HAP-1 (cell line): ENCODE data around the gene TNP2.
"Not testable (repeated sequence)": the region's sequence is repeated elsewhere in the genome, so short reads cannot be mapped to it uniquely, and the experiment has no call there.

Experiments
- DNase-seq, 2 experiments: peaks; one replicate each; pipeline ENCODE4 v3.0.0-alpha.2; 2016 to 2020; ENCODE audit warnings: low spot score in 2 of 2
- H3K27me3 ChIP-seq: fragments of 250-450 bp; sonication (Bioruptor Pico); 2 replicates; pipeline ENCODE4 v1.5.1; 2020; ENCODE audit warnings: low read depth, mild to moderate bottlenecking, moderate library complexity
- H3K36me3 ChIP-seq: fragments of 250-450 bp; sonication (Bioruptor Pico); replicated peaks from 2 replicates; pipeline ENCODE4 v1.5.1; 2020; ENCODE audit warnings: mild to moderate bottlenecking
- H3K4me1 ChIP-seq: fragments of 250-450 bp; sonication (Bioruptor Pico); 2 replicates; pipeline ENCODE4 v1.5.1; 2020; ENCODE audit warnings: mild to moderate bottlenecking
- H3K4me3 ChIP-seq: fragments of 250-450 bp; sonication (Bioruptor Pico); 2 replicates; pipeline ENCODE4 v1.5.1; 2020; ENCODE audit warnings: mild to moderate bottlenecking, moderate library complexity
- H3K9me3 ChIP-seq: fragments of 250-450 bp; sonication (Bioruptor Pico); 2 replicates; pipeline ENCODE4 v1.5.1; 2020; ENCODE audit warnings: mild to moderate bottlenecking, moderate library complexity
- in situ Hi-C: fragments of 300-500 bp; cut with MboI; formaldehyde crosslinking; loops from 3 replicates; pipeline ENCODE4 v1.14.3; 2020; ENCODE audit warnings: low sequenced_read_pairs, inconsistent platforms, mixed read lengths

TNP2 gene

GRCh38 chr16:11225677-11226549 is 43.2 kb downstream of the TNP2 start:
- Histone ChIP-seq H3K36me3 (no peaks in the 10 kb centered on the region), H3K9me3 (no peaks in the 10 kb centered on the region), H3K27me3 (no peaks in the 10 kb centered on the region), H3K4me3 (no peak overlapping the region), H3K4me1 (no peaks in the 10 kb centered on the region)
- in situ Hi-C loops = no loop called here
- no peak for DNase-seq

- H3K27me3 ChIP-seq = no peaks in the 10 kb centered on the region
- no peaks in the 10 kb centered on the region for H3K9me3 ChIP-seq
- no peak for DNase-seq
- in situ Hi-C loops = no loop called here
- H3K4me3 ChIP-seq = no peak overlapping the region
- H3K36me3 ChIP-seq = no peaks in the 10 kb centered on the region
- no peaks in the 10 kb centered on the region for H3K4me1 ChIP-seq
Observed at GRCh38 chr16:11224894-11225676, 44.0 kb downstream of the TNP2 start.

GRCh38 chr16:11224096-11224893 is 44.8 kb downstream of the TNP2 start:
- no peak for DNase-seq
- no peaks in the 10 kb centered on the region for H3K27me3 ChIP-seq
- H3K36me3 ChIP-seq = no peaks in the 10 kb centered on the region
- H3K9me3 ChIP-seq = no peaks in the 10 kb centered on the region; the same call in 1 of the 2 replicates
- no peaks in the 10 kb centered on the region for H3K4me1 ChIP-seq
- in situ Hi-C loops = no loop called here
- no peak overlapping the region for H3K4me3 ChIP-seq

GRCh38 chr16:11220507-11220906 is 48.6 kb downstream of the TNP2 start:
- DNase-seq, H3K4me1 ChIP-seq, H3K27me3 ChIP-seq, H3K36me3 ChIP-seq, in situ Hi-C loops, H3K4me3 ChIP-seq: not testable (repeated sequence)
- H3K9me3 ChIP-seq = peaks cover 17% of the 10 kb centered on the region

GRCh38 chr16:11219178-11219577 is 49.9 kb downstream of the TNP2 start:
- Histone ChIP-seq H3K36me3 (no peaks in the 10 kb centered on the region), H3K27me3 (no peaks in the 10 kb centered on the region), H3K4me3 (no peak overlapping the region), H3K4me1 (no peaks in the 10 kb centered on the region), H3K9me3 (peaks cover 17% of the 10 kb centered on the region)
- DNase-seq = no peak
- in situ Hi-C loops = no loop called here

- H3K36me3 ChIP-seq = no peaks in the 10 kb centered on the region
- H3K4me1 ChIP-seq = no peaks in the 10 kb centered on the region
- DNase-seq = no peak
- in situ Hi-C loops = no loop called here
- H3K4me3 ChIP-seq = no peak overlapping the region
- peaks cover 17% of the 10 kb centered on the region for H3K9me3 ChIP-seq
- H3K27me3 ChIP-seq = no peaks in the 10 kb centered on the region
Observed at GRCh38 chr16:11218604-11218962, 50.5 kb downstream of the TNP2 start.
